SK-N-SH (cell line): Measurements from ENCODE around the gene XKR3. TPM values are rescaled to one million over a fixed set of nuclear protein-coding genes. Genes with fewer than 3 reads are reported as not detected.
"Not testable (repeated sequence)": the region's sequence is repeated elsewhere in the genome, so short reads cannot be mapped to it uniquely, and the experiment has no call there.

Source experiments
- CTCF ChIA-PET: fragments of 300-600, 350-600 bp; formaldehyde crosslinking; extraction: SDS; loops from one replicate; lab custom pipeline; 2021; lab: Yijun Ruan, JAX
- POLR2A ChIA-PET: fragments of 350-600 bp; sonication (Branson Sonifier 250); formaldehyde crosslinking; extraction: SDS; loops from one replicate; lab custom pipeline; 2020; ENCODE audit warnings: antibody characterized with exemption, inconsistent platforms; lab: Yijun Ruan, JAX
- DNase-seq: peaks from one replicate; pipeline ENCODE4 v3.0.0; 2012
- H2AFZ ChIP-seq: fragments of 200-600 bp; sonication (generic); 2 replicates; pipeline ENCODE4 v1.8.1; 2016; ENCODE audit warnings: antibody characterized with exemption, mild to moderate bottlenecking, low read depth
- H3F3A ChIP-seq: fragments of 200-600 bp; sonication (generic); replicated peaks from 2 replicates; pipeline ENCODE3; 2016; ENCODE audit warnings: antibody characterized with exemption, mild to moderate bottlenecking; ENCODE audit not compliant: insufficient read depth
- H3K27ac ChIP-seq, 2 experiments: fragments of 200-500 bp in 1 of 2; fragments of 200-600 bp in 1 of 2; sonication (Bioruptor generic) in 1 of 2; sonication (generic), shearing (Covaris generic) in 1 of 2; 2 replicates each; pipeline versions ENCODE4 v1.5.1 to v1.6.1; 2014 to 2016; ENCODE audit warnings: low read depth in 2 of 2, inconsistent platforms in 1 of 2, low read length in 1 of 2, mild to moderate bottlenecking in 1 of 2, mixed read lengths in 1 of 2
- H3K27me3 ChIP-seq: fragments of 200-600 bp; sonication (generic), shearing (Covaris generic); 2 replicates; pipeline ENCODE4 v1.6.1; 2016; ENCODE audit warnings: mixed run types; ENCODE audit not compliant: insufficient read depth
- H3K36me3 ChIP-seq, 2 experiments: fragments of 200-500 bp in 1 of 2; fragments of 200-600 bp in 1 of 2; sonication (Bioruptor generic) in 1 of 2; sonication (generic) in 1 of 2; replicated peaks in 1 of 2; 2 replicates each; pipeline versions ENCODE3 to v1.5.1; 2014 to 2016; ENCODE audit warnings: low read length in 1 of 2, mild to moderate bottlenecking in 1 of 2; ENCODE audit not compliant: insufficient read depth in 2 of 2, control insufficient read depth in 1 of 2
- H3K4me1 ChIP-seq, 2 experiments: fragments of 200-500 bp in 1 of 2; fragments of 200-600 bp in 1 of 2; sonication (Bioruptor generic) in 1 of 2; sonication (generic), shearing (Covaris generic) in 1 of 2; 2 replicates each; pipeline versions ENCODE4 v1.5.1 to v1.6.1; 2014 to 2016; ENCODE audit warnings: low read depth in 1 of 2, low read length in 1 of 2, mixed run types in 1 of 2; ENCODE audit not compliant: insufficient read depth in 2 of 2, control insufficient read depth in 1 of 2
- H3K4me2 ChIP-seq: fragments of 200-600 bp; sonication (generic), shearing (Covaris generic); 2 replicates; pipeline ENCODE4 v1.6.1; 2017; ENCODE audit warnings: mixed run types
- H3K4me3 ChIP-seq, 2 experiments: fragments of 200-500 bp in 1 of 2; fragments of 200-600 bp in 1 of 2; sonication (Bioruptor generic) in 1 of 2; sonication (generic), shearing (Covaris generic) in 1 of 2; 2 replicates each; pipeline versions ENCODE4 v1.5.1 to v1.8.1; 2014 to 2016; ENCODE audit warnings: low read depth in 2 of 2, inconsistent platforms in 1 of 2, low read length in 1 of 2, mild to moderate bottlenecking in 1 of 2, mixed read lengths in 1 of 2, moderate library complexity in 1 of 2
- H3K79me2 ChIP-seq: fragments of 200-600 bp; sonication (generic); 2 replicates; pipeline ENCODE4 v1.8.1; 2017; ENCODE audit warnings: mild to moderate bottlenecking; ENCODE audit not compliant: insufficient read depth
- H3K9ac ChIP-seq: fragments of 200-600 bp; sonication (generic); 2 replicates; pipeline ENCODE4 v1.6.1; 2017; ENCODE audit warnings: mixed run types
- H3K9me2 ChIP-seq: fragments of 200-600 bp; sonication (generic); 2 replicates; pipeline ENCODE4 v1.6.1; 2017; ENCODE audit warnings: mixed run types
- H3K9me3 ChIP-seq: fragments of 200-600 bp; sonication (generic); 2 replicates; pipeline ENCODE4 v1.6.1; 2017; ENCODE audit warnings: mixed run types, mild to moderate bottlenecking, moderate library complexity
- H4K20me1 ChIP-seq: fragments of 200-600 bp; sonication (generic); 2 replicates; pipeline ENCODE4 v1.6.1; 2017; ENCODE audit warnings: mild to moderate bottlenecking, mixed run types; ENCODE audit not compliant: insufficient read depth
- ELF1 ChIP-seq: IDR thresholded peaks from 2 replicates; pipeline ENCODE4 v1.4.0; 2012
- EP300 ChIP-seq, 2 experiments: IDR thresholded peaks; 2 replicates each; pipeline versions ENCODE4 v1.4.0 to v1.6.1; 2012; ENCODE audit warnings: borderline replicate concordance in 1 of 2, low read depth in 1 of 2, low read length in 1 of 2
- FOXJ3 ChIP-seq: sonication (generic); formaldehyde crosslinking; IDR thresholded peaks from 2 replicates; pipeline ENCODE4 v1.5.1; 2020; ENCODE audit warnings: mild to moderate bottlenecking, missing genetic modification reagents
- FOXM1 ChIP-seq: IDR thresholded peaks from 2 replicates; pipeline ENCODE4 v1.4.0; 2012; ENCODE audit warnings: low read depth, mild to moderate bottlenecking
- GABPA ChIP-seq: IDR thresholded peaks from 2 replicates; pipeline ENCODE4 v1.4.0; 2012; ENCODE audit warnings: low read depth, mild to moderate bottlenecking
- JUND ChIP-seq: IDR thresholded peaks from 2 replicates; pipeline ENCODE4 v1.4.0; 2012
- MEF2A ChIP-seq: IDR thresholded peaks from 2 replicates; pipeline ENCODE4 v1.4.0; 2012; ENCODE audit warnings: low read depth, borderline replicate concordance
- MXI1 ChIP-seq: IDR thresholded peaks from 2 replicates; pipeline ENCODE4 v1.6.1; 2012; ENCODE audit warnings: mild to moderate bottlenecking, low read depth, low read length, improper control_type of control experiment
- NFIC ChIP-seq: IDR thresholded peaks from 2 replicates; pipeline ENCODE4 v1.4.0; 2012; ENCODE audit warnings: borderline replicate concordance
- NRF1 ChIP-seq: IDR thresholded peaks from 2 replicates; pipeline ENCODE4 v1.6.1; 2012; ENCODE audit warnings: low read depth, mild to moderate bottlenecking, low read length
- POLR2AphosphoS5 ChIP-seq: IDR thresholded peaks from 2 replicates; pipeline ENCODE4 v1.6.1; 2012; ENCODE audit warnings: low read depth, low read length
- RAD21 ChIP-seq: IDR thresholded peaks from 2 replicates; pipeline ENCODE4 v1.6.1; 2012; ENCODE audit warnings: mild to moderate bottlenecking, low read length
- RFX5 ChIP-seq: IDR thresholded peaks from 2 replicates; pipeline ENCODE4 v1.6.1; 2012; ENCODE audit warnings: mild to moderate bottlenecking, improper control_type of control experiment, low read length
- SMC3 ChIP-seq: IDR thresholded peaks from 2 replicates; pipeline ENCODE4 v1.6.1; 2012; ENCODE audit warnings: low read depth, low read length, improper control_type of control experiment
- TEAD4 ChIP-seq: IDR thresholded peaks from 2 replicates; pipeline ENCODE4 v1.4.0; 2012; ENCODE audit warnings: mild to moderate bottlenecking, borderline replicate concordance; ENCODE audit not compliant: insufficient read depth
- WGBS: methylation state at CpG from one replicate; pipeline ENCODE4 v1.1.6; 2017; ENCODE audit warnings: low lambda C conversion rate; 5-methylcytosine and 5-hydroxymethylcytosine counted together
- polyA plus RNA-seq, 3 experiments: library from polyadenylated mRNA; depleted of rRNA; stranded (reverse); fragments of >200 nt; gene quantifications; 2 replicates each; pipeline ENCODE4 v1.2.3, GENCODE V29; 2012
- TF ChIP-seq, protein P1 (sequence below): IDR thresholded peaks from 2 replicates; pipeline ENCODE4 v1.6.1; 2012; ENCODE audit warnings: mild to moderate bottlenecking, low read depth, low read length, moderate library complexity
- TF ChIP-seq, protein P2 (sequence below): fragments of 150-350 bp; IDR thresholded peaks from 2 replicates; pipeline ENCODE4 v1.6.1; 2016; ENCODE audit warnings: mild to moderate bottlenecking, low read depth, low read length
- TF ChIP-seq, protein P3 (sequence below): fragments of 150-350 bp; IDR thresholded peaks from 2 replicates; pipeline ENCODE4 v1.6.1; 2017; ENCODE audit warnings: antibody characterized with exemption, low read length, low read depth, borderline replicate concordance
- TF ChIP-seq, protein P4 (sequence below): IDR thresholded peaks from 2 replicates; pipeline ENCODE4 v1.4.0; 2012; ENCODE audit warnings: low read depth, borderline replicate concordance

The XKR3 gene
- polyA plus RNA-seq, 1 of the 3 experiments (the other 2 are of a cell fraction), result not detected

DNA sequence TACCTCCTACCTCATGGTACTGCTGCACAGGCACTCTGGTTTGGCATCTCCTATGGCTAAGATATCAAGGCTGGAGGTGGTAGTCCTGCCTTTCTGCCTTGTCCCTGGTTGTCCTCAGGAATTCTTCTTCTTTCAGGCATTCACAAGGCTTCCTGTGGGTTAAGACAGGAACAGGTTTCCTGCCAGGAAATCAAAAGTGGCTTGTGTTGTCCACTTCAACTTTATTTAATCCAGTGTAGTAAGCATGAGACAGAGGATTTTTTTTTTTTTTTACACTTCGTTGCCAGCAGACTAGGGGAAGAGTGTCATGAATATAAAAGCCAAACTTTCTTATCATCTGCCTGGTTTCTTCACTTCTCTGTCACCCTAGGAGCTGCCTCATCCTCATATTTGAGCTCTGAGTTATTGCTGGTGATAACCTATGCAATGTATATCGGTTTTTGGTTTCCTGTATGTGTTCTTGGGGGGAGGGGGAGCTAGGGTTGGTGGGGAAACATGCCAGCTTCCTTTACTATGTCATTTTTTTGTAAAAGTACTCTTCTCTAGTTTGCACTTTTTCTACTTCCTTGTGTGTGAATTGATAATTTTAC, 50.2 kb downstream of the XKR3 start:
- no peak overlapping the region for H3K9ac ChIP-seq
- H3K4me1 ChIP-seq, result no peaks in the 10 kb centered on the region
- no peak overlapping the region for H2AFZ ChIP-seq
- H3K27me3 ChIP-seq, result no peaks in the 10 kb centered on the region
- H3K79me2 ChIP-seq, result no peaks in the 10 kb centered on the region
- H3K4me2 ChIP-seq, result no peak overlapping the region
- ChIA-PET POLR2A (no interaction called here), CTCF (no interaction called here)
- TF ChIP-seq, protein P1, sequence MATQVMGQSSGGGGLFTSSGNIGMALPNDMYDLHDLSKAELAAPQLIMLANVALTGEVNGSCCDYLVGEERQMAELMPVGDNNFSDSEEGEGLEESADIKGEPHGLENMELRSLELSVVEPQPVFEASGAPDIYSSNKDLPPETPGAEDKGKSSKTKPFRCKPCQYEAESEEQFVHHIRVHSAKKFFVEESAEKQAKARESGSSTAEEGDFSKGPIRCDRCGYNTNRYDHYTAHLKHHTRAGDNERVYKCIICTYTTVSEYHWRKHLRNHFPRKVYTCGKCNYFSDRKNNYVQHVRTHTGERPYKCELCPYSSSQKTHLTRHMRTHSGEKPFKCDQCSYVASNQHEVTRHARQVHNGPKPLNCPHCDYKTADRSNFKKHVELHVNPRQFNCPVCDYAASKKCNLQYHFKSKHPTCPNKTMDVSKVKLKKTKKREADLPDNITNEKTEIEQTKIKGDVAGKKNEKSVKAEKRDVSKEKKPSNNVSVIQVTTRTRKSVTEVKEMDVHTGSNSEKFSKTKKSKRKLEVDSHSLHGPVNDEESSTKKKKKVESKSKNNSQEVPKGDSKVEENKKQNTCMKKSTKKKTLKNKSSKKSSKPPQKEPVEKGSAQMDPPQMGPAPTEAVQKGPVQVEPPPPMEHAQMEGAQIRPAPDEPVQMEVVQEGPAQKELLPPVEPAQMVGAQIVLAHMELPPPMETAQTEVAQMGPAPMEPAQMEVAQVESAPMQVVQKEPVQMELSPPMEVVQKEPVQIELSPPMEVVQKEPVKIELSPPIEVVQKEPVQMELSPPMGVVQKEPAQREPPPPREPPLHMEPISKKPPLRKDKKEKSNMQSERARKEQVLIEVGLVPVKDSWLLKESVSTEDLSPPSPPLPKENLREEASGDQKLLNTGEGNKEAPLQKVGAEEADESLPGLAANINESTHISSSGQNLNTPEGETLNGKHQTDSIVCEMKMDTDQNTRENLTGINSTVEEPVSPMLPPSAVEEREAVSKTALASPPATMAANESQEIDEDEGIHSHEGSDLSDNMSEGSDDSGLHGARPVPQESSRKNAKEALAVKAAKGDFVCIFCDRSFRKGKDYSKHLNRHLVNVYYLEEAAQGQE, result no peak
- TF ChIP-seq NFIC (no peak), SMC3 (no peak), EP300 (IDR thresholded peaks at IDR 0.05; ENCODE audit: borderline replicate concordance in 1 of 2, low read depth in 1 of 2, low read length in 1 of 2) (no peak), NRF1 (no peak), MXI1 (no peak), POLR2AphosphoS5 (no peak), FOXM1 (no peak), GABPA (no peak), ELF1 (no peak), TEAD4 (no peak), RAD21 (no peak), JUND (no peak), MEF2A (no peak), RFX5 (no peak), FOXJ3 (no peak)
- TF ChIP-seq, protein P2, sequence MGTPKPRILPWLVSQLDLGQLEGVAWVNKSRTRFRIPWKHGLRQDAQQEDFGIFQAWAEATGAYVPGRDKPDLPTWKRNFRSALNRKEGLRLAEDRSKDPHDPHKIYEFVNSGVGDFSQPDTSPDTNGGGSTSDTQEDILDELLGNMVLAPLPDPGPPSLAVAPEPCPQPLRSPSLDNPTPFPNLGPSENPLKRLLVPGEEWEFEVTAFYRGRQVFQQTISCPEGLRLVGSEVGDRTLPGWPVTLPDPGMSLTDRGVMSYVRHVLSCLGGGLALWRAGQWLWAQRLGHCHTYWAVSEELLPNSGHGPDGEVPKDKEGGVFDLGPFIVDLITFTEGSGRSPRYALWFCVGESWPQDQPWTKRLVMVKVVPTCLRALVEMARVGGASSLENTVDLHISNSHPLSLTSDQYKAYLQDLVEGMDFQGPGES, result no peak
- TF ChIP-seq, protein P3, sequence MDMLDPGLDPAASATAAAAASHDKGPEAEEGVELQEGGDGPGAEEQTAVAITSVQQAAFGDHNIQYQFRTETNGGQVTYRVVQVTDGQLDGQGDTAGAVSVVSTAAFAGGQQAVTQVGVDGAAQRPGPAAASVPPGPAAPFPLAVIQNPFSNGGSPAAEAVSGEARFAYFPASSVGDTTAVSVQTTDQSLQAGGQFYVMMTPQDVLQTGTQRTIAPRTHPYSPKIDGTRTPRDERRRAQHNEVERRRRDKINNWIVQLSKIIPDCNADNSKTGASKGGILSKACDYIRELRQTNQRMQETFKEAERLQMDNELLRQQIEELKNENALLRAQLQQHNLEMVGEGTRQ, result no peak
- TF ChIP-seq, protein P4, sequence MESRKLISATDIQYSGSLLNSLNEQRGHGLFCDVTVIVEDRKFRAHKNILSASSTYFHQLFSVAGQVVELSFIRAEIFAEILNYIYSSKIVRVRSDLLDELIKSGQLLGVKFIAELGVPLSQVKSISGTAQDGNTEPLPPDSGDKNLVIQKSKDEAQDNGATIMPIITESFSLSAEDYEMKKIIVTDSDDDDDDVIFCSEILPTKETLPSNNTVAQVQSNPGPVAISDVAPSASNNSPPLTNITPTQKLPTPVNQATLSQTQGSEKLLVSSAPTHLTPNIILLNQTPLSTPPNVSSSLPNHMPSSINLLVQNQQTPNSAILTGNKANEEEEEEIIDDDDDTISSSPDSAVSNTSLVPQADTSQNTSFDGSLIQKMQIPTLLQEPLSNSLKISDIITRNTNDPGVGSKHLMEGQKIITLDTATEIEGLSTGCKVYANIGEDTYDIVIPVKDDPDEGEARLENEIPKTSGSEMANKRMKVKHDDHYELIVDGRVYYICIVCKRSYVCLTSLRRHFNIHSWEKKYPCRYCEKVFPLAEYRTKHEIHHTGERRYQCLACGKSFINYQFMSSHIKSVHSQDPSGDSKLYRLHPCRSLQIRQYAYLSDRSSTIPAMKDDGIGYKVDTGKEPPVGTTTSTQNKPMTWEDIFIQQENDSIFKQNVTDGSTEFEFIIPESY, result no peak
- H3K4me3 ChIP-seq, result no peak overlapping the region
- no peak for DNase-seq
- H4K20me1 ChIP-seq, result no peaks in the 10 kb centered on the region
- H3K9me2 ChIP-seq, result no peaks in the 10 kb centered on the region
- no peak overlapping the region for H3K27ac ChIP-seq
- WGBS, result 0% methylated on average over 2 of the region's 2 CpGs
- H3K36me3 ChIP-seq, result no peaks in the 10 kb centered on the region
- H3K9me3 ChIP-seq, result no peaks in the 10 kb centered on the region
- H3F3A ChIP-seq, result no peaks in the 10 kb centered on the region

DNA sequence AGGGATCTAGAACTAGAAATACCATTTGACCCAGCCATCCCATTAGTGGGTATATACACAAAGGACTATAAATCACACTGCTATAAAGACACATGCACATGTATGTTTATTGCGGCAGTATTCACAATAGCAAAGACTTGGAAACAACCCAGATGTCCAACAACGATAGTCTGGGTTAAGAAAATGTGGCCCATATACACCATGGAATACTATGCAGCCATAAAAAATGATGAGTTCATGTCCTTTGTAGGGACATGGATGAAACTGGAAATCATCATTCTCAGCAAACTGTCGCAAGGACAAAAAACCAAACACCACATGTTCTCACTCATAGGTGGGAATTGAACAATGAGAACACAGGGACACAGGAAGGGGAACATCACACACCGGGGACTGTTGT, 53.6 kb downstream of the XKR3 start:
- H3K9ac ChIP-seq, H3K4me1 ChIP-seq, H3K9me3 ChIP-seq, DNase-seq, H2AFZ ChIP-seq, H3K27ac ChIP-seq, H3K36me3 ChIP-seq, H3F3A ChIP-seq, H3K4me2 ChIP-seq, H3K4me3 ChIP-seq, CTCF ChIA-PET, H4K20me1 ChIP-seq, H3K79me2 ChIP-seq, H3K27me3 ChIP-seq, POLR2A ChIA-PET, H3K9me2 ChIP-seq: not testable (repeated sequence)
- WGBS, result 6% methylated on average over 4 of the region's 4 CpGs
